ENCODE measurements around the gene JUND.

The JUND gene

DNA sequence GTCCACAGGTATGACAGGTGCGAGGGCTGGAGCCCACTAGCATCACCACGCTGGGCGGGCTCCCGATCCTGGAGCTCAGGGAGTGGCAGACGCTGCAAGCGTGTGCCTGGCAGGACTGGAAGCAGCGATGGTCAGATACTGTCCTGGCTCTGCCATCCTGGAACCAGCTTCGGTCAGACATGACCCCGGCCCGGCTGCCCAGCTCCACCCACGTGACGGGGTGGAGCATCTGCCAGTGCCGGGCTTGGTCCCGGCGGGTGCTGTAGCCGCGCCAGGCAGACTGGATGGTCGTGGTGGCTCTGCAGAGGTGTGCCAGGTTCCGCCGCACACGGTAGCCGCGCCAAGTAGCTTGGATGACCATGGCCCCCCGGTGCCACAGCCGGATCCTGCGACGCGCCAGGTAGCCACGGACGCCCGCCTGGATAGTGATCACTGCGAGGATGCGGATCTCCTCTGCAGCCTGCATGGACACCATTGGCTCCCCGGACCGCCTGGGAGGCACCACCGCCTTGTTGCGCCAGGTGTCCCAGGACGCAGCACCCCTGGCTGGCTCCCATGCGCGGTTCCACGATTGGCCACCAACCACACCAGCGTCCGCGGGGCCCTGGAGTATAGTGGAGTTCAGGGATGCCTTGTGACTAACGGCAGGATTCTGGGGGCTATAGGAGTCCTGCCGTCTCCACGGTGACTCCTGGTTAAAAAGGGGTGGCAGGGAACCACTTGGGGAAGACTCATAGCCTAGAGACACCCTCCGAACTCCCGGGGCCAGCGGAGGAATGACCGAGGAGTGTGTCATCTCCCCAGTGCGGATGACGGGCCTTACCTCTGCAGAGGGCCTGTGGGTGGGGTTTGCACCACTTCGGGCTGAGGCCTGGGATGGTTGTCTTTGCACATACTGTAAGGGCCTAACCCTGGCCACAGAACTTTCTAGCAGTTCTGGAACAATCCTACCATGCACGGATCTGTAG is 23.6 kb downstream of the JUND start:
- H3K4me3 ChIP-seq: no peak overlapping the region
- no peak overlapping the region for H3K27ac ChIP-seq

DNA sequence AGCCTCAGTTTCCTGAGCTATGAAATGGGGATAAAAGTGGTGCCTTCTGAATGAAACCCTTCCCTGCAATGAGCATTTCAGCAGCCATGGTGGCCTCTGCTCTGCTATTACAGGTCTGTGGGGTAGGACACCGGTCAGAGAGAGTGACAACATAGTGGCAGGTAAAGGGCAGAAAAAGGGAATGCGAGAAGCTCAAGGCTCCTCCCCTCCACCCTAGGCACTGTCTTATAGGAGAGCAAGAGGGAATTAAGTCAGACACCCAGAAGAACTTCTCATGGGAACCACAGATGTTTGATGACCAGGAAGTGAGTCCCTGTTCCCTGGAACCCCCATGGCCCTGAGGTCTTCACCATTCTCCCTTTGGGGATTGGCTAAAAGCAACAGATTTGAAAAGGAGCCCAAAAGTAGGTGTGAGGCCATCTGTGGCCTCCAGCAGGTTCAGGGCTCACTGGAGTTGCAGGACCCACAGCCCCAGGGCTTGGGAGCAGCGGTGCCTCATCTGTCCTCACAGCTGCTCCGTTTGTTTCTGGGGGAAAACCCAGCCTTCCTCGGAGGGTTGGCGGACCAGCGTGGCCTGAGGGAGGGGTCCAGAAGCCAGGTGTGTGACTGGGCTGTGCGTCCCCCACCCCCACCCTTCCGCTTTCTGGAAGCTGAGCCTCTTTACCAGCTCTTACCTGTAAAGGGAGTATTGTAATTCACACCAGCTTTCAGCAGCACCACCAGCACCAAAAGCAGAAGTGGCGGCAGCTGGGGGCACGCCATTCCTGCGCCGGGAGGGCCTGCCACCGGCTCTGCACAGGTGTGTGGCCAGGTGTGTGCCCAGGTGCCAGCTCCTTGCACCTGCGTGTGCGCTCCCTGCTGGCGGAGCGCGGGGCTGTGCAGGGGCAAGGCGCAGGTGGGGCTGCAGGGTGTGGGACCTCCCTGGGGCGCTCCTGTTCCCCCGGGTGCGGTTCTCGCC is 26.6 kb downstream of the JUND start:
- no peak overlapping the region for H3K27ac ChIP-seq
- no peak overlapping the region for H3K4me3 ChIP-seq

DNA sequence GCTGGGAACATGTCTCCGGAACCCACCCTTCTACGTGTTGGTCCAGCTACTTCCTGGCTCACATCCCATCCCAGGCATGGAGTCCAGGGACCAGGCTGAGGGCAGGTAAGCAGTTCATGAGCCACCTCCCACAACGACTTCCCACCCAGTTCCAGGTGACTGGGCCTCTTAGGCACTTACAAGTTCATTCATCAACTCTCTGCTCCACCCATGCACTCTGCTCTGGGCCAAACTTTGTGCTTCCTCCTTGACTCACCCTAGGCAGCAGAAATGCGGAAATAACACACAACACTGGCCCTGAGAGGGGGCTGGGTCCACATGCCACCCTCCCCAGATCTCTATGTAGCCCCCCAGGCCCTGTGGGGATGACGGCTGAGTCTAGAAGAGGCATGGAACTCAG is 27.7 kb downstream of the JUND start:
- H3K4me3 ChIP-seq: no peak overlapping the region
- peak overlapping the region in 1 of 21 experiments; percentile 22 for H3K27ac ChIP-seq

DNA sequence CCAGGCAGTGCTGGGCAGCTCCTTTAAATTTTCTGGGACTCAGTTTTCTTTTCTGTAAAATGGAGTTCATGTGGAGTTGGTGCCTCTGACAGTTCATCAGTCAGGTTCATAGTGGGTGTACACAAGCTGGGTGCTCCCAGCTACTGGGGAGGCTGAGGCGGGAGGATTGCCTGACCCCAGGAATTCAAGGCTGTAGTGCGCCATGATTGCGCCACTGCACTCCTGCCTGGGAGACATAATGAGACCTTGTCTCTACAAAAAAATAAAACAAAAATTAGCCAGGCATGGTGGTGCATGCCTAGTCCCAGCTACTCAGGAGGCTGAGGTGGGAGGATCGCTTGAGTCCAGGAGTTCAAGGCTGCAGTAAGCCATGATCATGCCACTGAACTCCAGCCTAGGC is 28.3 kb downstream of the JUND start:
- no peak overlapping the region for H3K4me3 ChIP-seq
- H3K27ac ChIP-seq: no peak overlapping the region

DNA sequence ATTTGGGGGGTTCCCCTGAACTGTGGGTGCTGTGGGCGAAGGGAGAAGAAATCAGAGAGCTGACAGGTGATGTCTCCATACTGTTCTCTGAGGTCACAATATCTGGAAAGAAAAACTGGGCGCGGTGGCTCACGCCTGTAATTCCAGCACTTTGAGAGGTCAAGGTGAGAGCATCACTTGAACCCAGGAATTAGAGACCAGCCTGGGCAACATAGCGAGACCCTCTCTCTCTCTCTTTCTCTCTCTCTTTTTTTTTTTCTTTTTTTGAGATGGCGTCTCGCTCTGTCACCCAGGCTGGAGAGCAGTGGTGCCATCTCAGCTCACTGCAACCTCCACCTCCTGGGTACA is 29.1 kb downstream of the JUND start:
- Histone ChIP-seq H3K4me3 (no peak overlapping the region), H3K27ac (no peak overlapping the region)

DNA sequence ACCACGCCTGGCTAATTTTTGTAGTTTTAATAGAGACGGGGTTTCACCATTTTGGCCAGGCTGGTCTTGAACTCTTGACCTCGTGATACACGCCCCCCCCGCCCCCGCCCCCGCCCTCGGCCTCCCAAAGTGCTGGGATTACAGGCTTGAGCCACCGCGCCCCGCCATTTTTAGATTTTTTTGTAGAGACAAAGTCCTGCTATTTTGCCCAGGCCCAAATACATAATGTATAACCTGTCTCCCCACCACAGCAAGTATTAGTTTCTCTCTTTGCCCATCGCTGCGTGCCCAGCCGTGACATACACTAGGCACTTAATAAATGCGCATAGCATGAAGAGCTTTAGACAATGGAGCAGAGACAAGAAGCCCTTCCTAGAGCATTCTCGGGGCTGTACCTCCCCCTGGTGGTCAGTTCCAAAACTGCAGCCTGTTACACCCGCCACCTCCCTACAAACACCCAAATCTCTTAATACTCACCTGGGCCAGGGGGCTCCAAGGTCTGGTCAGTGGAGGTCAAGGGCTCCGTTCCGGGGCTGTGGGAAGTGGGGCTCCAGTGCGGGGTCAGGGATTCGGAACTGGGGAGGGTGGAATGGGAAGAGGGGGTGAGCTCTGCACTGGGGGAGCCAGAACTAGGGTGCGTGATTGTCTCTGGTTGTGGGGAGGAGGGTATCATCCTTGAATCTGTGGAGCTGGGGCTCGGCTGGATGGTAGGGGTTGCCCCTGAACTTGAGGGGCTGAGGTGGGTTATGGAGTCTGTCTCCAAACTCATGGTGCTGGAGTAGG is 29.6 kb downstream of the JUND start:
- Histone ChIP-seq H3K4me3 (no peak overlapping the region), H3K27ac (no peak overlapping the region)

DNA sequence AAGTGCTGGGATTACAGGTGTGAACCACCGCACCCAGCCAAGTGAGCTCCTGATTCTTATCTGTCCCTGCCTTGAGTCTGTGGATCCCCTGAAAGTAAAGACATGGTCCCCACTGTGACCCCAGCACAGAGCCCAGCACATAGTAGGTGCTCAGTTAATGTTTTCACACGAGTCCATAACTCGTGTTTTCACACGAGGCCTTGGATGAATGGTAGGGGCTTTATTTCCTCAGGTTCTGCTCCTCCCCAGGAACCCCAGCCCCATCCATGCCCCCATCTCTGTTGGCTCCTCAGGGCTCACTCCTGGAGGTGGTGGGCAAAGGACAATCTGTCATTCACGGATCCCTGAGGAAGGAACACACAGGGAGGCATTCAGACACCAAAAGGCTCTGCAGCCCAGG is 31.6 kb downstream of the JUND start:
- Histone ChIP-seq H3K27ac (no peak overlapping the region), H3K4me3 (no peak overlapping the region)

DNA sequence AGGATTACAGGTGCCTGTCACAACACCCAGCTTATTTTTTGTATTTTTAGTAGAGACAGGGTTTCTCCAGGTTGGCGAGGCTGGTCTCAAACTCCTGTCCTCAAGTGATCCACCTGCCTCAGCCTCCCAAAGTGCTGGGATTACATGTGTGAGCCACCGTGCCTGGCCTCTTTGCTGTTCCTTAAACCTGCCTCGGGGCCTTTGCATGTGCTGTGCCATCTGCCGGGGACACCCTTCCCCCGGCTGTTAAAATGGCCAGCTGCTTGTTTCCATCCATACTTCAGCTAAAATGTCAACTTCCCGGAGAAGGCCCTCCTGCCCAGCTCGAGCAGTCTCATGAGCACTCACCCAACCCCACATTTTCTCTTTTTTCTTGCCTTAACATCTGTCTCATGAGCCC is 36.1 kb downstream of the JUND start:
- H3K27ac ChIP-seq: no peak overlapping the region
- H3K4me3 ChIP-seq: no peak overlapping the region

DNA sequence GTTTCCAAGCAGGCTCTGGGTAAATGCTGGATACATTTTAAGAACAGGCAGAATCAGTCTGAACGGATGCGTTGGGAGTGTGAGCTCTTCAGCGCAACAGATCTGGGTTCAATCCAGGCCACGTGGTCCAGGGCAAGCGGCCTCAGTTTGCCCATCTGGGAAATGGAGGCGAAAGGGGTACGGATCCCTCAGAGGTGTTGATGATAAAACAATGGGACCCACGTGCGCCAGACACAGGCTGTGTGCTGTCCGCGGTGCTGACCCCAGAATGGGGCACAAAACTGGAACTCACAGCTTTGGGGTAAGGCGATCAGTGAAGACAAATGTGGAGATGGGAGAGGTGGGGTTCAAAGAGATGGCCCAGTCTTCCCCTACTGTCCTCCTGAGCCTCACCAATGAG is 42.1 kb downstream of the JUND start:
- Histone ChIP-seq H3K4me3 (no peak overlapping the region), H3K27ac (no peak overlapping the region)

DNA sequence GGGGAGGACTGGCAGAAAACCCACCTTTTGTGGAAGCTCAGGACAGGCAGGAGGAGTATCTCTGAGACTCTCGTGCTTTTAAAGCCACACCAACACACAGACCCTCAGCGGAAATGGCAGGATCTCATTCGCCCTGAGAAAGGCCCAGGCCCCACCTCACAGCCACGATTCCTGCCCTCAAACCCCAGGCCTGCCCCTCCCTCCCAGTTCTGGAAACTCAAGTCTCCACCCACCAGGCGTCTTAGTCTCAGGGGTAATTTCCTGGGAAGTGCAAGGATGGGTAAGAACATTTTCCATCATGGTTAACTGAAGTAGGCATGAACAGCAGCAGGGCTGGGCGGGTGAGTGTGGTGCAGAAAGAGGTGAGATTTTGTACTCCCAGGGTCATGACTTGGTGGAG is 47.2 kb downstream of the JUND start:
- Histone ChIP-seq H3K4me3 (no peak overlapping the region), H3K27ac (no peak overlapping the region)

DNA sequence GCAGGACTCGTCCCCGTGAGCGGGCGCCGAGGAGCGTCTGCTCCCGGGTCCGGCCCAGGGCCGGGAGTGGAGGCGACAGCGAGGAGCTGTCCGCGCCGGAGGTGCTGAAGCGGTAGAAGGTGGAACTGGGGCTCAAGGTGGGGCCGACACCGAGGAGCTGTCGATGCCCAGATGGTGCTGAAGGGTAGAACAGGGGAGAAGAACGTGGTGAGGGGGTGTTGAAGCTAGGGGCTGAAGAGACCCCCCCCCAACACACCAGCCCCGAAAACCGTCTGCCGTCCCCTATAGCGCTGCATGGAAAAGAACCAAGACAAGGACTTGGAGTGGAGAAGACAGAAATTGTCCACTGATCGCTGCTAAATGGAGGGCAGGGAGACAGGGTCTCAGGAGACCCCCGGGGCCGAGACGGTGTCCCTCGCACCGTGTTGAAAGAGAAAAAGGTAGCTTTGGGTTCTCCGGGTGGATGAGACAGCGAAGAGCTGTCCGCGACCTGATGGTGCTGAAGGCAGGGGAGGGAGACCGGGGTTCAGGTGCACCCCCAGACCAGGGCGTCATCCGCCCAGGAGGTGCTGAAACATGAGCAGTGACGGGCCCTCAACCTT is 48.1 kb downstream of the JUND start:
- no peak overlapping the region for H3K4me3 ChIP-seq
- H3K27ac ChIP-seq: no peak overlapping the region

DNA sequence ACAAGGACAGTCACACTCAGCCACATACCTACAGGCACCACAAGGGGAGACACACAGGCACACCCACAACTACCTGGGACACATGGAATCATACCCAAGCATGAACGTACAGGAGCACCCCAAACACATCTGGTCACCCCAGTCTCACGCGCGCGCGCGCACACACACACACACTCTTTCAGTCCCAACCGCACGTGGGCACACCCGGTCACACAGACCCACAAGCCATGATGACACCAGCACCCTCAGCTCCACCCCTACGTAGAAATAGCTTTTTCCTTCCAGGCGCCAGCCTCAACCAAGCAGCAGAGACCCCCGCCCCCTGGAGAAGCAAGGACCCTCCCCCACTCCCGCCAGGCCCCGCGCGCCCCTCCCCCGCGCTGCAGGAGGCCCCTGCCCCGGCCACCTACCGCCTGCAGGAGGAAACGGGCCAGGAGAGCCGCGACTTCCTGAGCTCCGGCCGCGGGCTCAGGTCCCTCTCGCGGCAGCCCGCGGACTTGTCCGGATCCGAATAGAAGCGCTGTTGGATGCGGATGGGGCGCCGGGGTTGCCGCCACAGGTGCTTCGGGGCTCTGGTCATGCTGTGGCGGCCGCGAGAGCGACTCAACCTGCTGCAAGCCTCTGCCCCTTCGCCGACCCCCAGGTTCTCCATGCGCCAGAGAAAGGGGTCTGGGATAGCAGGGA is 48.7 kb downstream of the JUND start:
- no peak overlapping the region for H3K27ac ChIP-seq
- no peak overlapping the region for H3K4me3 ChIP-seq

DNA sequence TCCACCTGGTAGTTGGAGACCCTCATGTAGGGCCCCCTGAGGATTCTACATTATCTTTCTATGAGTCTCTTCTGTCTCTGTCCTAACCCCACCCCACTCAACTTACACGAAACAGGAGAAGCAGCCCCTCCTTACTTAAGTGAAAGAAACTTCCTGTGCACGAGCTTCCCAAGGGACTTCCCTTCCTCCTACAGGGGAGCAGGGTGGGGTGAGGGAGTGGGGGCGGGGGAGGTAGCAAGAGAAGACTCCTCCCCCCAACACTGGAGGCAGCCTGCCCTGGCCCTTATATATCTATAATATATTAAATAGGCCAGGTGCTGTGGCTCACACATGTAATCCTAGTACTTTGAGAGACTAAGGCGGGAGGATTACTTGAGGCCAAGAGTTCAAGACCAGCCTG is 49.6 kb downstream of the JUND start:
- H3K27ac ChIP-seq: no peak overlapping the region
- H3K4me3 ChIP-seq: no peak overlapping the region

DNA sequence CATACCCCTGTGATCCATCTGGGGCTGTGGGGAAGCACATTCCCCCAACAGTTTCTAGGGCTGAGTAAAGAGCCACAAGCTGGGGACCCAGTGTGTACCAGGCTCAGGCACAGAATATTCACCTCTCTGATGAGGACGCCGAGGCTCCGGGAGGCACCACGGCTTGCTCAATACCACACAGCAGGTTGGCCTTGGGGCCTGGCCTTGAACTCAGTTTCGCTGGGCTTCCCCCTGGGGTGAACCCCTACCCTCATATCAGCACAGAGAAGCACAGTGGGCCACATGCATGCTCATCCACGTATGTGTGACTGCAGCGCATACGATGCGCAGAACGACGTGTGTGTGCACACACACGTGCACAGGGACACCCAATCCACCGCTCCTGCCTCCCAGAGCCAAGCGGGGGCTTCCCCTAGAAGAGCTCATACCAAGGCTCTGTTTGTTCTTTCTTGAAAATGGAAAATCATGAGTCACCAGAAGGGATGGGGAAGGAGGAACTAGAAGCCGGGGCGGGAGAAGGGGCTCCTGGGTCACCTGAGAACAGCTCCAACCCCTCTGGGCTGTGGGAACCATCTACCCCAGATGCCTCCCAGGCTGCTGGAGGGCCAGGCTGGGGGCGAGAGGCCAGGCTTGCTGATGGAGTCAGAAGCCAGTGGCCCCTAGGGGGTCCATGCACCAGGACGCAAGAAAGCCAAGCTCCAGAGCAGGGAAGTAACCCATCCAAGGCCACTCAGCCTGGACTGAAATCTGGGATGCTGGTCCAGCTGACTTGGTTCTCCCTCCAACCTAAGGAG is 50.3 kb downstream of the JUND start:
- no peak overlapping the region for H3K27ac ChIP-seq

DNA sequence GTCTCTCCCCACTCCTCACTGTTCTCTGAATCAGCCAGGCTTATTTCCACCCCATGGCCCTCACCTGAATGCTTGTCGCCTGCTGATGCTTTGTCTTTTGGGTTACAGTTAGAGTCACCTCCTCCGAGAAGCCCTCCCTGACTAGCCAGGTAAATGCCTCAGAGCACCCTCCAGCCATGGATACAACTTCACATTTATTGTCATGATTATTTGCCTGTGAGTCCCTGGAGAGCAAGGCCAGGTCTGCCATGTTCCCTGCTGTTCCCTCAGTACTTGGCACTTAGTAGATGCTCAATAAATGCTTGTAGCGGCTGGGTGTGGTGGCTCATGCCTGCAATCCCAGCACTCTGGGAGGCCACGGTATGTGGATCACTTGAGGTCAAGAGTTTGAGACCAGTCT is 51.5 kb downstream of the JUND start:
- Histone ChIP-seq H3K27ac (no peak overlapping the region), H3K4me3 (no peak overlapping the region)

More for the DNA sequence above, 50.3 kb downstream of the JUND start:
- no peak overlapping the region for H3K4me3 ChIP-seq
